K562 (cell line): ENCODE measurements around the gene PSMC2. TPM values are rescaled to one million over a fixed set of nuclear protein-coding genes. Genes with fewer than 3 reads are reported as not detected.
A peak's percentile ranks its signal among the peaks of the same experiment; 100 is the strongest.

ENCODE experiments used
- ATF1 ChIP-seq, 2 experiments: fragments of 450-650 bp in 1 of 2; IDR thresholded peaks; 2 replicates each; pipeline ENCODE4 v1.6.1; 2016; ENCODE audit warnings: missing compliant biosample characterization in 1 of 2, missing genetic modification characterization in 1 of 2
- BRF1 ChIP-seq: IDR thresholded peaks from 3 replicates; pipeline ENCODE4 v1.6.1; 2011; ENCODE audit warnings: borderline replicate concordance, mild to moderate bottlenecking; ENCODE audit not compliant: insufficient read length; ENCODE audit errors: extremely low read depth
- CAMTA2 ChIP-seq: fragments of 250-450 bp; sonication (Bioruptor Pico); conservative IDR thresholded peaks from 2 replicates; pipeline ENCODE4 v1.5.1; 2022
- CLOCK ChIP-seq: fragments of 250-450 bp; sonication (Bioruptor Pico); IDR thresholded peaks from 2 replicates; pipeline ENCODE4 v1.4.0; 2020; ENCODE audit warnings: mild to moderate bottlenecking, moderate library complexity, borderline replicate concordance
- E2F5 ChIP-seq: sonication (generic); formaldehyde crosslinking; IDR thresholded peaks from 2 replicates; pipeline ENCODE4 v1.8.0; 2022; ENCODE audit warnings: mild to moderate bottlenecking, missing genetic modification reagents
- FIP1L1 ChIP-seq: fragments of 200-400 bp; formaldehyde crosslinking; IDR thresholded peaks from 2 replicates; pipeline ENCODE4 v1.6.1; 2018; ENCODE audit warnings: mild to moderate bottlenecking, low read depth, low read length; ENCODE audit not compliant: poor library complexity, severe bottlenecking
- GTF2A2 ChIP-seq: IDR thresholded peaks from 2 replicates; pipeline ENCODE4 v1.6.1; 2016; ENCODE audit warnings: mild to moderate bottlenecking, missing genetic modification characterization, missing compliant biosample characterization
- PREB ChIP-seq: sonication (generic); formaldehyde crosslinking; IDR thresholded peaks from 2 replicates; pipeline ENCODE4 v1.8.1; 2023; ENCODE audit warnings: mild to moderate bottlenecking, missing genetic modification reagents
- PRPF4 ChIP-seq: fragments of 200-400 bp; formaldehyde crosslinking; IDR thresholded peaks from one replicate; pipeline ENCODE4 v1.6.1; 2017; ENCODE audit warnings: low read length, low read depth, mild to moderate bottlenecking; ENCODE audit not compliant: insufficient read depth, poor library complexity, severe bottlenecking
- SIN3A ChIP-seq, 2 experiments: fragments of 150-350 bp in 1 of 2; IDR thresholded peaks; 2 replicates each; pipeline ENCODE4 v1.6.1; 2011 to 2016; ENCODE audit warnings: borderline replicate concordance in 2 of 2, low read depth in 2 of 2, low read length in 2 of 2, mild to moderate bottlenecking in 2 of 2, moderate library complexity in 2 of 2; ENCODE audit not compliant: control insufficient read depth in 1 of 2
- SMARCE1 ChIP-seq: fragments of 450-650 bp; IDR thresholded peaks from 2 replicates; pipeline ENCODE4 v1.7.1; 2016; ENCODE audit warnings: mild to moderate bottlenecking
- SNAPC5 ChIP-seq: fragments of 250-450 bp; sonication (Bioruptor Pico); IDR thresholded peaks from 2 replicates; pipeline ENCODE4 v1.8.0; 2021; ENCODE audit warnings: moderate library complexity, mild to moderate bottlenecking, inconsistent platforms
- SNRNP70 ChIP-seq: fragments of 200-400 bp; formaldehyde crosslinking; optimal IDR thresholded peaks from 2 replicates; pipeline ENCODE3; 2017; ENCODE audit warnings: low read depth, low read length
- SREBF1 ChIP-seq: fragments of 150-350 bp; IDR thresholded peaks from 2 replicates; pipeline ENCODE4 v1.6.1; 2014; ENCODE audit warnings: antibody characterized with exemption, low read depth, low read length, borderline replicate concordance
- TAF15 ChIP-seq: fragments of 200-400 bp; formaldehyde crosslinking; IDR thresholded peaks from 2 replicates; pipeline ENCODE4 v1.6.1; 2017; ENCODE audit warnings: mild to moderate bottlenecking, low read depth, low read length, moderate library complexity
- ZKSCAN3 ChIP-seq: fragments of 250-450 bp; sonication (Bioruptor Pico); IDR thresholded peaks from 2 replicates; pipeline ENCODE4 v1.4.0; 2020
- ZNF146 ChIP-seq: IDR thresholded peaks from one replicate; pipeline ENCODE4 v1.6.1; 2018; ENCODE audit warnings: missing compliant biosample characterization; ENCODE audit not compliant: unreplicated experiment
- ZNF398 ChIP-seq: fragments of 250-450 bp; sonication (Bioruptor Pico); IDR thresholded peaks from 2 replicates; pipeline ENCODE4 v1.8.0; 2021; ENCODE audit warnings: moderate library complexity, mild to moderate bottlenecking, inconsistent platforms
- ZNF707 ChIP-seq: fragments of 250-450 bp; sonication (Bioruptor Pico); conservative IDR thresholded peaks from 2 replicates; pipeline ENCODE4 v1.8.0; 2022; ENCODE audit warnings: inconsistent platforms, mild to moderate bottlenecking, moderate library complexity
- ZNF75A ChIP-seq: fragments of 450-650 bp; formaldehyde crosslinking; IDR thresholded peaks from 2 replicates; pipeline ENCODE4 v1.4.0; 2020; ENCODE audit warnings: mild to moderate bottlenecking
- ZSCAN29 ChIP-seq: fragments of 450-650 bp; IDR thresholded peaks from 2 replicates; pipeline ENCODE4 v1.6.1; 2017
- polyA plus RNA-seq, 8 experiments: library from polyadenylated mRNA; depleted of rRNA in 4 of 8; stranded (reverse) in 5 of 8; unstranded in 3 of 8; fragments of >200 nt; fragmentation: Nextera tagmentation in 2 of 8; fragmentation: Illumina TruSeq in 1 of 8; extraction: Ambion mirVana in 2 of 8; extraction: Trizol in 1 of 8; gene quantifications; 2 replicates each; pipeline versions ENCODE4 v1.2.1 to v1.2.3, GENCODE V29; 2011 to 2014; ENCODE audit warnings: inconsistent platforms in 1 of 8, missing spikeins in 1 of 8
- total RNA-seq, 7 experiments: library from RNA; depleted of rRNA in 6 of 7; stranded (reverse); fragments of >200 nt in 6 of 7; fragmentation: Illumina TruSeq in 2 of 7; extraction: Trizol in 2 of 7; gene quantifications; 2 replicates each; pipeline versions ENCODE4 v1.2.1 to v1.2.3, GENCODE V29; 2011 to 2021; ENCODE audit warnings: low replicate concordance in 1 of 7

Gene PSMC2
- total and polyA plus RNA-seq, 9 of the 15 experiments (the other 6 are each of a cell fraction or from before 2014, with no cell fraction given) = 316 to 1,105 (median 511) TPM

GRCh38 chr7:103347507-103348267, at the start of gene PSMC2 (continued):
- TF ChIP-seq GTF2A2 (tag) (no peak), PRPF4 (no peak), E2F5 (CRISPR knock-in tag) (0 out of 2 replicates have a peak, but pooled peaks have one; percentile 50), ATF1 (CRISPR knock-in tag; IDR thresholded peaks at IDR 0.05) (no peak), ATF1 (tag; IDR thresholded peaks at IDR 0.05) (peak; percentile 64), SMARCE1 (no peak; the same call in 1 of the 2 replicates), SREBF1 (peak; percentile 57; the same call in 1 of the 2 replicates), SNRNP70 (no peak), CLOCK (CRISPR knock-in tag) (no peak), ZNF75A (CRISPR knock-in tag) (no peak), PREB (CRISPR knock-in tag) (no peak), ZKSCAN3 (CRISPR knock-in tag) (no peak), TAF15 (no peak), SIN3A (IDR thresholded peaks at IDR 0.05; ENCODE audit: borderline replicate concordance in 2 of 2, control insufficient read depth in 1 of 2, low read depth in 2 of 2, low read length in 2 of 2) (peak; percentile 95 to 99), CAMTA2 (CRISPR knock-in tag) (no peak), ZNF707 (CRISPR knock-in tag) (no peak), ZSCAN29 (no peak), ZNF146 (CRISPR knock-in tag) (no peak), ZNF398 (no peak), BRF1 (no peak), SNAPC5 (CRISPR knock-in tag) (no peak), FIP1L1 (no peak)
